H9 (cell line): ENCODE data around the gene CHTF8. TPM values are rescaled to one million over a fixed set of nuclear protein-coding genes. Genes with fewer than 3 reads are reported as not detected.

Experiments used
- DNase-seq: peaks from one replicate; pipeline ENCODE4 v3.0.0-alpha.2; 2017
- H2AFZ ChIP-seq: one replicate; pipeline ENCODE4 v1.6.1; 2013; ENCODE audit warnings: mild to moderate bottlenecking, low read length, control low read depth, moderate library complexity
- H2AK5ac ChIP-seq: 2 replicates; pipeline ENCODE4 v1.6.1; 2013; ENCODE audit warnings: low read length, control low read depth, mixed read lengths; ENCODE audit not compliant: insufficient read length
- H2BK120ac ChIP-seq: one replicate; pipeline ENCODE4 v1.6.1; 2013; ENCODE audit warnings: low read depth, mild to moderate bottlenecking, low read length, control low read depth, inconsistent platforms; ENCODE audit not compliant: poor library complexity, severe bottlenecking
- H2BK12ac ChIP-seq: 2 replicates; pipeline ENCODE4 v1.6.1; 2013; ENCODE audit warnings: low read length, control low read depth, mixed read lengths, low read depth; ENCODE audit not compliant: insufficient read length
- H2BK15ac ChIP-seq: 2 replicates; pipeline ENCODE4 v1.6.1; 2013; ENCODE audit warnings: low read depth, low read length, control low read depth
- H2BK20ac ChIP-seq: one replicate; pipeline ENCODE4 v1.6.1; 2013; ENCODE audit warnings: low read depth, mild to moderate bottlenecking, low read length, control low read depth, inconsistent platforms; ENCODE audit not compliant: poor library complexity, severe bottlenecking
- H2BK5ac ChIP-seq: 2 replicates; pipeline ENCODE4 v1.6.1; 2013; ENCODE audit warnings: low read length, control low read depth, mixed read lengths; ENCODE audit not compliant: insufficient read length
- H3K14ac ChIP-seq: 2 replicates; pipeline ENCODE4 v1.6.1; 2013; ENCODE audit warnings: low read length, control low read depth; ENCODE audit not compliant: insufficient read depth
- H3K18ac ChIP-seq: 2 replicates; pipeline ENCODE4 v1.6.1; 2013; ENCODE audit warnings: low read depth, mild to moderate bottlenecking, mixed read lengths, low read length, control low read depth; ENCODE audit not compliant: insufficient read length
- H3K23ac ChIP-seq: 2 replicates; pipeline ENCODE4 v1.6.1; 2013; ENCODE audit warnings: low read length, control low read depth, mixed read lengths, low read depth; ENCODE audit not compliant: insufficient read length
- H3K23me2 ChIP-seq: 2 replicates; pipeline ENCODE4 v1.6.1; 2013; ENCODE audit warnings: low read depth, mild to moderate bottlenecking, mixed read lengths, low read length, control low read depth; ENCODE audit not compliant: insufficient read length, poor library complexity, severe bottlenecking
- H3K27ac ChIP-seq: 2 replicates; pipeline ENCODE4 v1.5.1; 2013; ENCODE audit warnings: low read length, control low read depth, mixed read lengths, low read depth; ENCODE audit not compliant: insufficient read length
- H3K27me3 ChIP-seq: 2 replicates; pipeline ENCODE4 v1.6.1; 2013; ENCODE audit warnings: low read length, control low read depth, inconsistent platforms; ENCODE audit not compliant: insufficient read depth
- H3K4ac ChIP-seq: 2 replicates; pipeline ENCODE4 v1.6.1; 2013; ENCODE audit warnings: low read depth, mild to moderate bottlenecking, control low read depth, inconsistent platforms, low read length, moderate library complexity
- H3K4me1 ChIP-seq: 2 replicates; pipeline ENCODE4 v1.6.1; 2013; ENCODE audit warnings: low read length, control low read depth, inconsistent platforms; ENCODE audit not compliant: insufficient read depth
- H3K4me2 ChIP-seq: 2 replicates; pipeline ENCODE4 v1.6.1; 2013; ENCODE audit warnings: low read length, control low read depth, mixed read lengths; ENCODE audit not compliant: insufficient read length, insufficient read depth
- H3K56ac ChIP-seq: 2 replicates; pipeline ENCODE4 v1.6.1; 2013; ENCODE audit warnings: low read depth, mild to moderate bottlenecking, mixed read lengths, low read length, control low read depth; ENCODE audit not compliant: insufficient read length
- H3K79me1 ChIP-seq: 2 replicates; pipeline ENCODE4 v1.6.1; 2013; ENCODE audit warnings: low read depth, mild to moderate bottlenecking, moderate library complexity, low read length, control low read depth, inconsistent platforms; ENCODE audit not compliant: insufficient read depth, poor library complexity, severe bottlenecking
- H3K79me2 ChIP-seq: 2 replicates; pipeline ENCODE4 v1.6.1; 2013; ENCODE audit warnings: low read length, control low read depth, inconsistent platforms; ENCODE audit not compliant: insufficient read depth
- H3K9ac ChIP-seq: 2 replicates; pipeline ENCODE4 v1.6.1; 2013; ENCODE audit warnings: low read length, control low read depth, mixed read lengths; ENCODE audit not compliant: insufficient read length; ENCODE audit errors: extremely low read depth
- H3K9me3 ChIP-seq: one replicate; pipeline ENCODE4 v1.6.1; 2013; ENCODE audit warnings: low read depth, low read length, inconsistent platforms; ENCODE audit not compliant: control insufficient read depth
- H3T11ph ChIP-seq: one replicate; pipeline ENCODE4 v1.6.1; 2013; ENCODE audit warnings: mild to moderate bottlenecking, low read length, control low read depth, inconsistent platforms
- H4K20me1 ChIP-seq: one replicate; pipeline ENCODE4 v1.6.1; 2013; ENCODE audit not compliant: control insufficient read depth, insufficient read length, insufficient read depth
- H4K5ac ChIP-seq: 2 replicates; pipeline ENCODE4 v1.6.1; 2013; ENCODE audit warnings: low read depth, mild to moderate bottlenecking, mixed read lengths, low read length, control low read depth; ENCODE audit not compliant: insufficient read length
- H4K8ac ChIP-seq: replicated peaks from 2 replicates; pipeline ENCODE4 v1.6.1; 2013; ENCODE audit warnings: low read length, control low read depth, mixed read lengths, low read depth; ENCODE audit not compliant: insufficient read length
- H4K91ac ChIP-seq: 2 replicates; pipeline ENCODE4 v1.6.1; 2013; ENCODE audit warnings: low read depth, mild to moderate bottlenecking, moderate library complexity, mixed read lengths, low read length, control low read depth; ENCODE audit not compliant: insufficient read length
- H3K27ac Mint-ChIP-seq, 3 experiments: 2 replicates in 2 of 3; 3 replicates in 1 of 3; pipeline ENCODE4 v1.8.0; 2020 to 2021; ENCODE audit warnings: mixed read lengths in 3 of 3, mild to moderate bottlenecking in 1 of 3, moderate library complexity in 1 of 3
- H3K27me3 Mint-ChIP-seq: 2 replicates; pipeline ENCODE4 v1.8.0; 2021; ENCODE audit warnings: low read depth, mild to moderate bottlenecking, moderate library complexity, mixed read lengths
- H3K36me3 Mint-ChIP-seq, 3 experiments: 2 replicates in 2 of 3; 3 replicates in 1 of 3; pipeline ENCODE4 v1.8.0; 2020 to 2021; ENCODE audit warnings: low read depth in 3 of 3, mixed read lengths in 3 of 3; ENCODE audit not compliant: insufficient read depth in 1 of 3
- H3K4me1 Mint-ChIP-seq, 2 experiments: 2 replicates each; pipeline ENCODE4 v1.8.0; 2020; ENCODE audit warnings: mixed read lengths in 2 of 2
- H3K4me3 Mint-ChIP-seq, 2 experiments: 2 replicates in 1 of 2; 3 replicates in 1 of 2; pipeline ENCODE4 v1.8.0; 2020 to 2021; ENCODE audit warnings: mild to moderate bottlenecking in 2 of 2, mixed read lengths in 2 of 2, moderate library complexity in 1 of 2
- H3K9me3 Mint-ChIP-seq, 2 experiments: 2 replicates in 1 of 2; 3 replicates in 1 of 2; pipeline ENCODE4 v1.8.0; 2020; ENCODE audit warnings: mild to moderate bottlenecking in 2 of 2, mixed read lengths in 2 of 2, moderate library complexity in 1 of 2
- CTCF ChIP-seq: fragments of 200-600 bp; sonication (generic); conservative IDR thresholded peaks from 3 replicates; pipeline ENCODE4 v1.8.0; 2021; ENCODE audit warnings: antibody characterized with exemption, mild to moderate bottlenecking
- WGBS: extraction: QIAGEN DNeasy Blood & Tissue Kit; methylation state at CpG from one replicate; pipeline ENCODE4 v1.1.7; 2013; ENCODE audit warnings: missing lambda C conversion rate, low lambda C conversion rate, mixed read lengths; ENCODE audit not compliant: insufficient read length; ENCODE audit errors: extremely low coverage; 5-methylcytosine and 5-hydroxymethylcytosine counted together
- total RNA-seq: library from RNA; stranded (reverse); gene quantifications from 2 replicates; pipeline ENCODE4 v1.2.1, GENCODE V29; 2021

CHTF8 gene
- total RNA-seq, 1 experiment from 2014 or later, result 168 TPM

- no peak overlapping the region for H4K91ac ChIP-seq
- no peak overlapping the region for H4K5ac ChIP-seq
- H3K56ac ChIP-seq, result no peak overlapping the region
- H3K4me1 ChIP-seq, result no peaks in the 10 kb centered on the region
- no peaks in the 10 kb centered on the region for H3K79me1 ChIP-seq
- no peak overlapping the region for H3K27ac Mint-ChIP-seq
- no peaks in the 10 kb centered on the region for H3K4me1 Mint-ChIP-seq
- no peaks in the 10 kb centered on the region for H3K9me3 Mint-ChIP-seq
- no peak overlapping the region for H3T11ph ChIP-seq
- H3K4me2 ChIP-seq, result no peak overlapping the region
- no peak overlapping the region for H3K27ac ChIP-seq
- WGBS, result no CpG with 5 or more reads among the region's 3 CpGs
- no peak overlapping the region for H3K18ac ChIP-seq
- DNase-seq, result no peak
- no peak overlapping the region for H2AK5ac ChIP-seq
- no peak overlapping the region for H2BK15ac ChIP-seq
- no peak overlapping the region for H2AFZ ChIP-seq
- H2BK12ac ChIP-seq, result no peak overlapping the region
- H3K14ac ChIP-seq, result no peak overlapping the region
- H3K23ac ChIP-seq, result no peak overlapping the region
- peaks cover 51 to 83% (median 77%) of the 10 kb centered on the region in 3 experiments for H3K36me3 Mint-ChIP-seq
- H3K9me3 ChIP-seq, result no peaks in the 10 kb centered on the region
- H2BK120ac ChIP-seq, result no peak overlapping the region
- no peak overlapping the region for H4K8ac ChIP-seq
- TF ChIP-seq CTCF, result no peak
- H3K4ac ChIP-seq, result no peak overlapping the region
- no peak overlapping the region for H3K9ac ChIP-seq
- no peaks in the 10 kb centered on the region for H3K79me2 ChIP-seq
- no peaks in the 10 kb centered on the region for H3K27me3 Mint-ChIP-seq
- H2BK20ac ChIP-seq, result no peak overlapping the region
- no peak overlapping the region for H3K4me3 Mint-ChIP-seq
- no peaks in the 10 kb centered on the region for H4K20me1 ChIP-seq
- H2BK5ac ChIP-seq, result no peak overlapping the region
- H3K27me3 ChIP-seq, result no peaks in the 10 kb centered on the region
- no peaks in the 10 kb centered on the region for H3K23me2 ChIP-seq
Observed at GRCh38 chr16:69157196-69157595, 24.8 kb upstream of the CHTF8 start.
